ENCODE measurements around the gene EMILIN3.

The EMILIN3 gene

DNA sequence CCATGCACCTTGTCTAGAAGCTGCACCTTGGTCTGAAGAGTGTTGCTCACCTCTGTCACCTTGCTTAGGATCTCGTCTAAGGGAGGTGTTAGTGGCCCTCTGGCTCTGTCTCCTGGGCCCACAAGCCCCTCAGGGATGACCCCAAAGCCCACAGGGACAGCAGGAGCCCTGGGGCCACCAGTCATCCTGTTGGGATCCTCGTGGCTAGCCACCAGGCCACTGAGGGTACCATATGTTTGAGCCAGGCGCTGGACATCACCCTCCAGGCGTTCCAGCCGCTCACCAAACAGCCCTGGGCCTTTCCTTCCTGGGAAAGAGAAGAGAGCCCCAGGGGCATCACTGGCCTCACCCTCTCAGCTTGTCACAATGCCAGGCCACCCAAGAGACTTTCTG lies 3.9 kb downstream of the EMILIN3 start:
- H3K4me3 ChIP-seq (replicated peaks; ENCODE audit: insufficient read depth, low read length): no peak overlapping the region

DNA sequence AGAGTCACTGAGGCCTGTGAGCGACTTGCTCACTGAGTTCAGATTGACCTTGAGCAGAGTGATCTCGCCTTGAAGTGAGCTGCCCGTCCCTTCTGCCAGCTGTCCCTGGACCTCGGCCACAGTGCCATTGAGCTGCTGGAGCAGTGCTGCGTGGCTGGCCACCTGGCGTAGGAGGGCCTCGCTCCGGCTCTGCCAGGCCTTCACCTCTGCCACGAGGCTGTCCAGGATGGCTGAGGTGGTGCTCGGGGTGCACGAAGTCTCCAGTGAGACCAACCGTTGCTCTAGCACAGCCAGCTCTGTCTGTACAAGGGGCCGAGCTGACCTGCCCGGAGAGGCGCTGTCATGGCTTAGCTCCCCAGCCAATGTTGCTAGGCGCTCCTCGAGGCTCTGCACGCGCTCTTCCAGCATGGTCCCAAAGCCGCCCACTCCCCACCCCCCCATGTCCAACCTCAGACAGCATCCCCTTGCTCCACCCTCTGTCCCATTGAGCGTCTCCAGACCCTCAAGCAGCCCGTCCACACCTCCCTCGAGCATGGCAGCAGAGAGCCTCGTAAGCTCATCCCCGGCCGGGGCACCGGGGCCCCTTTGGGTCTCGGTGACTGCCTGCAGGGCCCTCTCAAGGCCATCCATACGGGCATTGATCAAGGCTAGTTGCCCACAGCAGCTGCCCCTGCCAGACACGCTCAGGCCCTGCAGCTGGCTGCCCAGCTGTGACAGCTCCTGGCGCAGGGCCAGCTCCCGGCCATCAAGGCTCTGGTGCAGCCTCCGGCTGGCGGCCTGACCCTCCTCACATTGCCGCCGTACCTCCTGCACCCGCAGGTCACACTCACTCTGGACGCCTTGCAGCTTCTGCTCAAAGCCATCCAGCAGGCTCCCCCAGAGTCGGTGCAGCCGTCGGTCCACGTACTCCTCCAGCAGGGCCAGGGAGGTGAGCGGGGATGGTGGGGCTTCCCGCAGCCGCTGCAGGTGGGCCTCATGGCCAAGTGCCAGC lies 4.6 kb downstream of the EMILIN3 start:
- H3K4me3 ChIP-seq (replicated peaks; ENCODE audit: insufficient read depth, low read length): no peak overlapping the region
- no peak overlapping the region for H3K27ac ChIP-seq (replicated peaks)
- TF ChIP-seq GABPA (IDR thresholded peaks at IDR 0.05; ENCODE audit: low read depth) (no peak), SPI1 (IDR thresholded peaks at IDR 0.05; ENCODE audit: borderline replicate concordance, low read depth) (no peak), POLR2AphosphoS5 (IDR thresholded peaks at IDR 0.05; ENCODE audit: low read depth) (no peak)
- TF ChIP-seq, protein P1, sequence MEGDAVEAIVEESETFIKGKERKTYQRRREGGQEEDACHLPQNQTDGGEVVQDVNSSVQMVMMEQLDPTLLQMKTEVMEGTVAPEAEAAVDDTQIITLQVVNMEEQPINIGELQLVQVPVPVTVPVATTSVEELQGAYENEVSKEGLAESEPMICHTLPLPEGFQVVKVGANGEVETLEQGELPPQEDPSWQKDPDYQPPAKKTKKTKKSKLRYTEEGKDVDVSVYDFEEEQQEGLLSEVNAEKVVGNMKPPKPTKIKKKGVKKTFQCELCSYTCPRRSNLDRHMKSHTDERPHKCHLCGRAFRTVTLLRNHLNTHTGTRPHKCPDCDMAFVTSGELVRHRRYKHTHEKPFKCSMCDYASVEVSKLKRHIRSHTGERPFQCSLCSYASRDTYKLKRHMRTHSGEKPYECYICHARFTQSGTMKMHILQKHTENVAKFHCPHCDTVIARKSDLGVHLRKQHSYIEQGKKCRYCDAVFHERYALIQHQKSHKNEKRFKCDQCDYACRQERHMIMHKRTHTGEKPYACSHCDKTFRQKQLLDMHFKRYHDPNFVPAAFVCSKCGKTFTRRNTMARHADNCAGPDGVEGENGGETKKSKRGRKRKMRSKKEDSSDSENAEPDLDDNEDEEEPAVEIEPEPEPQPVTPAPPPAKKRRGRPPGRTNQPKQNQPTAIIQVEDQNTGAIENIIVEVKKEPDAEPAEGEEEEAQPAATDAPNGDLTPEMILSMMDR (IDR thresholded peaks at IDR 0.05; ENCODE audit: insufficient read depth, low read length): no peak
- TF ChIP-seq, protein P2, sequence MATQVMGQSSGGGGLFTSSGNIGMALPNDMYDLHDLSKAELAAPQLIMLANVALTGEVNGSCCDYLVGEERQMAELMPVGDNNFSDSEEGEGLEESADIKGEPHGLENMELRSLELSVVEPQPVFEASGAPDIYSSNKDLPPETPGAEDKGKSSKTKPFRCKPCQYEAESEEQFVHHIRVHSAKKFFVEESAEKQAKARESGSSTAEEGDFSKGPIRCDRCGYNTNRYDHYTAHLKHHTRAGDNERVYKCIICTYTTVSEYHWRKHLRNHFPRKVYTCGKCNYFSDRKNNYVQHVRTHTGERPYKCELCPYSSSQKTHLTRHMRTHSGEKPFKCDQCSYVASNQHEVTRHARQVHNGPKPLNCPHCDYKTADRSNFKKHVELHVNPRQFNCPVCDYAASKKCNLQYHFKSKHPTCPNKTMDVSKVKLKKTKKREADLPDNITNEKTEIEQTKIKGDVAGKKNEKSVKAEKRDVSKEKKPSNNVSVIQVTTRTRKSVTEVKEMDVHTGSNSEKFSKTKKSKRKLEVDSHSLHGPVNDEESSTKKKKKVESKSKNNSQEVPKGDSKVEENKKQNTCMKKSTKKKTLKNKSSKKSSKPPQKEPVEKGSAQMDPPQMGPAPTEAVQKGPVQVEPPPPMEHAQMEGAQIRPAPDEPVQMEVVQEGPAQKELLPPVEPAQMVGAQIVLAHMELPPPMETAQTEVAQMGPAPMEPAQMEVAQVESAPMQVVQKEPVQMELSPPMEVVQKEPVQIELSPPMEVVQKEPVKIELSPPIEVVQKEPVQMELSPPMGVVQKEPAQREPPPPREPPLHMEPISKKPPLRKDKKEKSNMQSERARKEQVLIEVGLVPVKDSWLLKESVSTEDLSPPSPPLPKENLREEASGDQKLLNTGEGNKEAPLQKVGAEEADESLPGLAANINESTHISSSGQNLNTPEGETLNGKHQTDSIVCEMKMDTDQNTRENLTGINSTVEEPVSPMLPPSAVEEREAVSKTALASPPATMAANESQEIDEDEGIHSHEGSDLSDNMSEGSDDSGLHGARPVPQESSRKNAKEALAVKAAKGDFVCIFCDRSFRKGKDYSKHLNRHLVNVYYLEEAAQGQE (IDR thresholded peaks at IDR 0.05; ENCODE audit: insufficient replicate concordance, low read depth): no peak
- peaks cover 17% of the 10 kb centered on the region for H3K27me3 ChIP-seq (ENCODE audit: insufficient read depth, poor library complexity, severe bottlenecking)
- no peak for DNase-seq (ENCODE audit: low read depth in 1 of 2, low spot score in 1 of 2)

More for the DNA sequence above, 3.9 kb downstream of the EMILIN3 start:
- Histone ChIP-seq H3K27me3 (ENCODE audit: insufficient read depth, poor library complexity, severe bottlenecking) (peaks cover 24% of the 10 kb centered on the region), H3K27ac (replicated peaks) (no peak overlapping the region)
- no peak for DNase-seq (ENCODE audit: low read depth in 1 of 2, low spot score in 1 of 2)
- TF ChIP-seq POLR2AphosphoS5 (IDR thresholded peaks at IDR 0.05; ENCODE audit: low read depth): no peak
- no peak for TF ChIP-seq GABPA (IDR thresholded peaks at IDR 0.05; ENCODE audit: low read depth)

DNA sequence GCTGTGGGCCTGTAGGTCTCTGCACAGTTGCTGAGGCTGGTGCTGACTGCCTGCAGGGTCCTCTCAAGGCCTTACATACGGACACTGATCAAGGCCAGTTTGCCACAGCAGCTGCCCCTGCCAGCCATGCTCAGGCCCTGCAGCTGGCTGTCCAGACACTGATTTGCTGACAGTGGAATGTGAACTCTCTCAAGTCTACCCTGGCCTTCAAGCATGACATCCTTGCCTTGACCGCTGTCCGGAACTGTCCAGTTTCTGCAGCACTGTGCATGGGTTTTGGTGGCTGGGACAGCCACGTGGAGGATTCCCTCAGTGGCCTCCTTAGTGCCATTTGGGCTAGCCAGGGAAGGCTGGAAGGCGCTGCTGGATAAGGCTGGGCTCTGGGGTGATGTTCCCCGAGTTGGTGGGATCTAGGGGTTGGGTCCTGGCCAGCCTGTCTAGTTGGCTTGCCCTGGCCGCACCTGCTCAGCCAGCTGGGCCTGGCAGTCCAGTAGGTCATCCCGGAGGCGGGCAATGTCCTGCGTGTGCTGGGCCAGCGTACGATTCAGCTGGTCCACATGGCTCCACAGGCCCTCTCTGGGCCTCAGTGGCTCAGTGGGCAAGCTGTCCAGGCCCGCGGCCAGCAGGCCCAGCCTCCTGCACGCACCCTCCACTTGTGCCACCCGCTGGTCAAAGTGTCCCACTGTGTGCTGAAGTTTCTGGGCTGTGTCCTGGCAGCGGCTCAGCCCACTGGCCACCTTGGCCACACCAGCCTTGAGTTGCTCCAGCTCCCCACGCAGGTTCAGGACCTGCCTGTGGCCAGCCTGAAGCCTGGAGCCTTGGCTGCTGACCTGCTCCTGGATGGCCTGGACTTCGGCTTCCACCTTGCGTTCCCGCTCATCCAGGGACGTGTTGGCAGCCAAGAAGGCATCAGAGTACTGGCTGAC lies 5.5 kb downstream of the EMILIN3 start:
- H3K4me3 ChIP-seq (replicated peaks; ENCODE audit: insufficient read depth, low read length): no peak overlapping the region
- DNase-seq (ENCODE audit: low read depth in 1 of 2, low spot score in 1 of 2): no peak
- H3K27ac ChIP-seq (replicated peaks): no peak overlapping the region
- peaks cover 15% of the 10 kb centered on the region for H3K27me3 ChIP-seq (ENCODE audit: insufficient read depth, poor library complexity, severe bottlenecking)
- TF ChIP-seq, protein P2 (IDR thresholded peaks at IDR 0.05; ENCODE audit: insufficient replicate concordance, low read depth): no peak
- no peak for TF ChIP-seq GABPA (IDR thresholded peaks at IDR 0.05; ENCODE audit: low read depth)
- no peak for TF ChIP-seq POLR2AphosphoS5 (IDR thresholded peaks at IDR 0.05; ENCODE audit: low read depth)
- no peak for TF ChIP-seq SPI1 (IDR thresholded peaks at IDR 0.05; ENCODE audit: borderline replicate concordance, low read depth)
- TF ChIP-seq, protein P1 (IDR thresholded peaks at IDR 0.05; ENCODE audit: insufficient read depth, low read length): no peak
